Mucosa of descending colon (tissue), 3 donors: ENCODE measurements around the gene OBP2B. TPM values are rescaled to one million over a fixed set of nuclear protein-coding genes. Genes with fewer than 3 reads are reported as not detected.
"Not testable (repeated sequence)": the region's sequence is repeated elsewhere in the genome, so short reads cannot be mapped to it uniquely, and the experiment has no call there.

Source experiments
- ATAC-seq: fragments of 200-7000 bp; cut with Tn5 transposase; one replicate; pipeline ENCODE4 v1.9.1; 2020; ENCODE audit warnings: mild to moderate bottlenecking, moderate library complexity
- DNase-seq, 3 donors: peaks; one replicate each; pipeline ENCODE4 v3.0.0-alpha.2; 2020
- H3K36me3 ChIP-seq: fragments of 200-600 bp; one replicate; pipeline ENCODE4 v1.8.0; 2021; ENCODE audit warnings: low read depth, mild to moderate bottlenecking
- H3K4me1 ChIP-seq: fragments of 200-600 bp; one replicate; pipeline ENCODE4 v1.8.0; 2021; ENCODE audit warnings: low read depth, mild to moderate bottlenecking
- H3K4me3 ChIP-seq: fragments of 200-600 bp; one replicate; pipeline ENCODE4 v1.8.0; 2021; ENCODE audit warnings: mild to moderate bottlenecking
- H3K9me3 ChIP-seq: fragments of 200-600 bp; one replicate; pipeline ENCODE4 v1.8.0; 2021; ENCODE audit warnings: mild to moderate bottlenecking
- intact Hi-C, 2 donors: fragments of 100-400 bp; cut with DNase I in 1 of 2; cut with micrococcal nuclease in 1 of 2; formaldehyde crosslinking; loops; one replicate each; pipeline versions ENCODE4 v1.11.0 to v1.11.1; 2022; cut with DNase I, micrococcal nuclease
- total RNA-seq, 3 donors: library from RNA; stranded (reverse); fragmentation: NEBNext Ultra II Directional in 2 of 3; extraction: Animal tissue kit (Norgen Biotek cat#: 25700) in 2 of 3; gene quantifications; one replicate each; pipeline versions ENCODE4 v1.2.1 to v1.2.4, GENCODE V29; 2021 to 2023
- TF ChIP-seq, protein P1 (sequence below): fragments of 200-600 bp; IDR thresholded peaks from one replicate; pipeline ENCODE4 v1.8.0; 2022; ENCODE audit warnings: antibody characterized with exemption, mild to moderate bottlenecking
- donor health status: DM: no; HTN: no; CAD: no; lungs with moderate emphysema.
- donor health status: DM: no; HTN: no; CAD: no.
- donor health status: DM: no; HTN: yes; CAD: no.

OBP2B gene
- total RNA-seq, 3 donors from 2014 or later, result not detected

DNA sequence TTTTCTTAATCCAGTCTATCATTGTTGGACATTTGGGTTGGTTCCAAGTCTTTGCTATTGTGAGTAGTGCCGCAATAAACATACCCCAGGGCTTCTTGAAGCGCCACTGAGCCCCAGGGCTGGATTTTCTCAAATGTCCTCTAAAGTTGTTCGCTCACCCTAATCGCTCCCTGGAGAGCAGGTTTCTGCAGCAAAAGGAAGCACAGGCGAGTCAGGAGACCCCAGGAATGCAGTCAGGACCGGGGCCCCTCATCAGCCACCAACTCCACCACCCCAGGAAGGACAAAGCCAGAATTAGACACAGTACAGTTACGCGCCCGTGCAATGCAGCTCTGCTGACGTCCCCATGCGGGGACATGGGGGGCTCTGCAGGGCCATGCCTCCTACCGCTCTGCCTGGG, 15.7 kb upstream of the OBP2B start:
- Histone ChIP-seq H3K4me3 (no peak overlapping the region), H3K4me1 (no peaks in the 10 kb centered on the region), H3K36me3 (no peaks in the 10 kb centered on the region), H3K9me3 (no peaks in the 10 kb centered on the region)
- ATAC-seq, result no peak
- intact Hi-C loops, result no loop called here
- DNase-seq, result no peak
- TF ChIP-seq, protein P1, sequence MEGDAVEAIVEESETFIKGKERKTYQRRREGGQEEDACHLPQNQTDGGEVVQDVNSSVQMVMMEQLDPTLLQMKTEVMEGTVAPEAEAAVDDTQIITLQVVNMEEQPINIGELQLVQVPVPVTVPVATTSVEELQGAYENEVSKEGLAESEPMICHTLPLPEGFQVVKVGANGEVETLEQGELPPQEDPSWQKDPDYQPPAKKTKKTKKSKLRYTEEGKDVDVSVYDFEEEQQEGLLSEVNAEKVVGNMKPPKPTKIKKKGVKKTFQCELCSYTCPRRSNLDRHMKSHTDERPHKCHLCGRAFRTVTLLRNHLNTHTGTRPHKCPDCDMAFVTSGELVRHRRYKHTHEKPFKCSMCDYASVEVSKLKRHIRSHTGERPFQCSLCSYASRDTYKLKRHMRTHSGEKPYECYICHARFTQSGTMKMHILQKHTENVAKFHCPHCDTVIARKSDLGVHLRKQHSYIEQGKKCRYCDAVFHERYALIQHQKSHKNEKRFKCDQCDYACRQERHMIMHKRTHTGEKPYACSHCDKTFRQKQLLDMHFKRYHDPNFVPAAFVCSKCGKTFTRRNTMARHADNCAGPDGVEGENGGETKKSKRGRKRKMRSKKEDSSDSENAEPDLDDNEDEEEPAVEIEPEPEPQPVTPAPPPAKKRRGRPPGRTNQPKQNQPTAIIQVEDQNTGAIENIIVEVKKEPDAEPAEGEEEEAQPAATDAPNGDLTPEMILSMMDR, result no peak

DNA sequence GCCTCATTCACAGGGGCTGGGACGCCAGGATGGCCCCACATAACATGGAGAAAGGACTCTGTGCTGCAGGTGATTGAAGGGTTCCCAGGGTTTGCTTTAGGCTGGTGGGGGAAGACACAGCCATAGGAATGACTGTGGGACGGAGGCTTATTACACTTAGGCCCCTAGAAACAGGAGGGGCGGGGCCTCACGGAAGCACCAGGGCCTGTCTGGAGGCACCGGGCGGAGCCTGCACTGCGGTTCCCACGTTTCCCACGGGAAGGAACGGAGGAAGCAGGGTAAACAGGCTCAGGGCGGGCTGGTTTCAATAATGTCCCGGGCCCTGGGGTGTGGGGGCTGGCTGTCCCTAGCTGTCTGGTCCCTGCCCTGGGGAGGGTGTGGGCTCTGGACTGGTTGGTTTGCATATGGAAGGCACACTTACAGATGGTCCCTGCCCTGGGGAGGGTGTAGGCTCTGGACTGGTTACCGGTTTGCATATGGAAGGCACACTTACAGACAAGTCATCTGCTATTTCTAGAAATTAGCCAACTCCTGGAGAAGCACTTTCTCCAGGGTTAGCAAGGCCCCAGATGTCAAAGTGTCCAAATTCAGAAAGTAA, 14.2 kb upstream of the OBP2B start:
- DNase-seq (peak in 2 of 3 donors; percentile 51 to 68), ATAC-seq (peak; percentile 83)
- H3K9me3 ChIP-seq, H3K4me1 ChIP-seq, H3K36me3 ChIP-seq, H3K4me3 ChIP-seq, intact Hi-C loops: not testable (repeated sequence)

DNA sequence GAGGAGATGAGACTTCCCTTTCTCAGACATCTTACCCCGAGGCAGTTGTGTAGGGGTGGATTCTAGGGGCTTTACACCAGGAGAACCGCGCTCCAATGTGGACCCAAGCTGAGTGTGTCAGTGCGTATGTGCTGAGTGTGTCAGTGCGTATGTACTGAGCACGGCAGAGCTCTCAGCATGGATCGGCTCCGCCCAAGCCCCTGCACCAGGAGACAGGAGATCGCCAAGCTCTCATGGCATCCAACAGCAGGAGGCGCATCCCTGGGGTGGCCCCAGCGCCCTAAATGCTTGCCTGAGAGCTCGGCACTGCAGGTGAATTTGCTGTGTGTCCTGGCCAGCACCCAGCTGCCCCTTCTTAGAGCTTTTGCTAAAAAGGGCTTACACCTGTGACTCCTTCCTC, 12.9 kb upstream of the OBP2B start:
- intact Hi-C loops, ATAC-seq, H3K9me3 ChIP-seq, H3K4me3 ChIP-seq, H3K36me3 ChIP-seq, DNase-seq, H3K4me1 ChIP-seq: not testable (repeated sequence)

DNA sequence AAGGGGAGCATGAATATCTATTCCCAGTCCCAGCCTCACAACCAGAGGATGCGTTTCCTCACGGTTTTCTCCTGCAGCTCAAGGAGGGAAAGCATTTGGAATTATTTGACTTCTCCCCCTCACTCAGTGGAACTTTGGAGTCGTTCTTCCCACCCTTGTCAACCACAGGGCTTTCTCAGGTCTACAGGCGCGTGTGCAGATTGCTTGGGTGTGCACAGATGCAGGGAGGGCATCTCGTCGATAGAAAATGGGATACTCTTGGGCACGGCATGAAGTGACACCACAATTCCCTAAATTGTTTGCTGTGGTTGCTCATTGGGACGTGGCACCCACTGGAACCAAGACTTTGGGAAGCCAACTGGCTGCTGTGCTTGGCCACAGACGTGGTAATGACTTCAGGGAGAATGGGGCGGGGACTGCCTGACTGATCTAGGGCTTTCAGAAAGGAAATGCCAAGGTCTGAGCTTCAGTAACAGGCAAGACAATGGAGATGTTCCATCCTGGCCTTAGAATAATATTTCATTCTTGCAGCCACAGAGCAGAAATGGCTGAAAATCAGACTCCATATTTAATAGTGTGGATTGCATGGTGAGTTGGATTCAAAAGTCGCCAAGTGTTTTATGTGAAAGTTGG, 12.2 kb upstream of the OBP2B start:
- Histone ChIP-seq H3K36me3 (no peaks in the 10 kb centered on the region), H3K9me3 (no peaks in the 10 kb centered on the region), H3K4me1 (no peaks in the 10 kb centered on the region), H3K4me3 (no peak overlapping the region)
- intact Hi-C loops, result no loop called here
- TF ChIP-seq, protein P1, result no peak
- ATAC-seq (no peak), DNase-seq (no peak)

DNA sequence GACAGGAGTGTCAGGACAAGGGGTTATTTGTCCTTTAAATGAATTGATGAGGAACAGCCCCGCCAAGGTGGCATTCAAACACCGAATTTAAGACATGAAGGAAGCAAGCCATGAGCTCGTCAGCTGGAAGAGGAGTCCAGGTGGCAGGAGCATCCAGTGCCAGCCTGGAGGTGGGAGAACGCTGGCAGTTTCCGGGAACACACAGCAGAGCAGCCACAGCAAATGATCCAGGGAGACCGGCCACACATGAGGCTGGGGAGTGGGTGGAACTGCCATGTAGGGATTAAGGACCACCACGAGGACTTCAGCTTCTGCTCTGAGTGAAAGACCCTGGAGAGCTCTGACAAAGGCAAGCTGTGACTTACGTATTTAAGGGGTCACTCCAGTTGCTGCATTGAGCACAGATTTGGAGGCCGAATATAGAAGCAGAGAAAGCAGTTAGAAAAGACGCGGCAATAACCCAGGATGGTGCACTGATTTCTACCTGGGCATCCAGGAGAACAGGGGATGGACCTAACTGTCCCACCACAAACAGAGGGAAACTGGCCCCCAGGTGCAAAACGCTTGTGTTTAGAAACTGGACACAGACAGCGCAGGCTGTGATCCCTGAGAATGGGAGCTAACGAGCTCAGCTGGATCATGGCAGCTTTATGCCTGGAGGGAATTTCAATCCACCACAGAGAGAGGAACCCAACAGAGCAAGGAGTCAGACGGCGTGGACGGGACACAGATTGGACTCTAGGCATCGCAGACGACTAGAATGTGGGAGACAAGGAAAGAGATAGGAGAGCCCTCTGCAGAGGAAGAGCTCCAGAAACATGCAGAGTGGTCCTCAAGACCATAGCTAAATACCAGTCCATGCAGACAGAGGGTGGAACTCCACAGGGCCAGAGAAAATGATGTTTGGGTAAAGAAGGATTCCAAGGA, 9.3 kb upstream of the OBP2B start:
- H3K4me3 ChIP-seq, H3K9me3 ChIP-seq, DNase-seq, ATAC-seq, intact Hi-C loops, H3K36me3 ChIP-seq, H3K4me1 ChIP-seq: not testable (repeated sequence)

DNA sequence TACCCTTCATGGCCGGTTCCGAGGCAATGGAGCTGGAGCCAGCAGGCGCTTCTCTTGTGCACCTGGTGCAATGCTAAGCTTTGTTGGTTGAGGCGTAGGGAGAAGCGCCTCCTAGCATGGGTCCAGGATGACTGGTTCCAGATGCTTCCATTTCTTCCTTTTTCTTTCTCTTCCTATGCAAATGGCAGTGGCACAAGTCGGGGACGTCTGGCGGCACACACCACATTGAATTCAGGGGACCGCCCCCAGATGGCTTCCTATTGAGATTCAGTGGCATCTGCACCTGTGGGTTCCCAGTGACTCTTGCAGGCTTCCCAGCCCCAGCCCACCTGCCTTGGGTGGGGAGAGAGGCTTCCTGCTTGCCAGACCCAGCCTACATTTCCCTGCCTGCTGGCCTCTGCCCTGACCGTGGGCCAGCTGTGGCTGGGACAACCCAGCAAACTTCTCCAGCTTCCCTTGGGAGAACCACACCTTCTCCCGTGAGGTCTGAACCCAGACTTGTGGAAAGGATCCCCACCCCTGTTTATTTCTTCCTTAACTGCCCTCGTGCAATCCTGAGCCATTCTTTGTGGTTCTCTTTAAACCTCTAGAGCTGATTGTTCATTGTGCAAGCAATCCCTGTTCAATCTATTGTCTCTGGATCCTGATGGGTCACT, 8.4 kb upstream of the OBP2B start:
- H3K36me3 ChIP-seq, DNase-seq, intact Hi-C loops, H3K9me3 ChIP-seq, H3K4me3 ChIP-seq, H3K4me1 ChIP-seq: not testable (repeated sequence)
- ATAC-seq, result peak; percentile 40

DNA sequence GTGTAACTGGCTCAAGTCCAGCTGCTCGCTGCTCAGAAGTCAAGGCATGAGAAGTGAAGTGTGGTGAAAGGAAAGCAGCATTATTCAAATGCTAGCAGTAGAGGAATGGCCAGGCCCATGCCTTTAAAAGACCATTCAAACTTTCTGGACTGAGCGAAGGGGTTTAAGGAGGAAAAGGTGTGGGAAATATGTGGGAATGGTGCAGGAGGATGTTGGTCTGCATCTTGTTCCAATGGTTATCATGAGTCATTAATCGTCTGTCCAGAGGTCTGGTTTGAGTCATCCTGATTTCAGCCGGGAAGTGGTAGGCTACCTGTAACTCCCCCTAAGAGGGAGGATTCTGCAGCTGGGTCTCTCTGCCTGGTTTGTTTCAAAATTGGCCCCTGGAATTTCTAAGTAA, 5.2 kb upstream of the OBP2B start:
- ATAC-seq, H3K9me3 ChIP-seq, H3K4me1 ChIP-seq, H3K4me3 ChIP-seq, intact Hi-C loops, DNase-seq, H3K36me3 ChIP-seq: not testable (repeated sequence)

DNA sequence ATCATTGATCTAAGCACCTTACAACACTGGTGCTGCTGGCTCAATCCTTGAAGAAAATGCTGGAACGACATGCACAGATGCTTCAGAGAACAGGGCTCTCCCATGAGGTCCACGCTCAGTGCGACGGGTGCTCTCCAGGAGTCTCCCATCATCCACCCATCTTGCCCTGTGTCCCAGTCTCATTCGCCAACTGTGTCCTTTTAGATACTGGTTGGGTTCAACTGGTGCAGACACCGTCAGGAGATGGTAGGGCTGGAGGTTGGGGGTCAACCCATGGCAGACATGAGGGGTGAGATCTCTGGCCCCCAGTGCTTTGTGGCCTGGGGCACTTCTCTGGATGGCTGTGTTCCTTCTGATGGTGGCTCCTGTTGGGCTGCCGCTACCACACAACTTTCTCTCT, 1.6 kb upstream of the OBP2B start:
- TF ChIP-seq, protein P1, result no peak
- ATAC-seq (no peak), DNase-seq (no peak)
- Histone ChIP-seq H3K9me3 (no peaks in the 10 kb centered on the region), H3K36me3 (no peaks in the 10 kb centered on the region), H3K4me3 (no peak overlapping the region), H3K4me1 (no peaks in the 10 kb centered on the region)
- intact Hi-C loops, result no loop called here
